GM12878 (cell line): ENCODE results near the gene SEC62. TPM values are rescaled to one million over a fixed set of nuclear protein-coding genes. Genes with fewer than 3 reads are reported as not detected.

Experiments
- ATAC-seq: fragments of 200-7000 bp; cut with Tn5 transposase; 3 replicates; pipeline ENCODE4 v1.9.1; 2020; ENCODE audit warnings: mild to moderate bottlenecking, moderate library complexity
- BruUV-seq: library from RNA; stranded (reverse); fragments of 400-500 nt; replicated peaks from 2 replicates; lab custom pipeline; 2021; lab: Mats Ljungman, UMichigan
- CTCF ChIA-PET: fragments of 300-600 bp; sonication (Branson Sonifier 250); formaldehyde crosslinking; extraction: SDS; loops from one replicate; lab custom pipeline; 2021; ENCODE audit warnings: inconsistent platforms; lab: Yijun Ruan, JAX
- POLR2A ChIA-PET: fragments of 350-600 bp; formaldehyde crosslinking; extraction: SDS; loops from one replicate; lab custom pipeline; 2021; ENCODE audit warnings: inconsistent platforms; lab: Charles Lee
- RAD21 ChIA-PET: fragments of 300-600 bp; sonication (Branson Sonifier 250); formaldehyde crosslinking; loops from one replicate; lab custom pipeline; 2023; ENCODE audit warnings: antibody characterized with exemption; ENCODE audit not compliant: unreplicated experiment; lab: Charles Lee
- SMC1A ChIA-PET: fragments of 300-600 bp; sonication (Branson Sonifier 250); formaldehyde crosslinking; loops from one replicate; lab custom pipeline; 2023; ENCODE audit not compliant: unreplicated experiment, uncharacterized antibody; lab: Charles Lee
- DNase-seq: peaks from one replicate; pipeline ENCODE4 v3.0.0-alpha.2; 2011; ENCODE audit warnings: low read depth, low spot score
- FAIRE-seq: peaks from 3 replicates; lab custom pipeline; 2011; peaks lifted over from hg19 to GRCh38; lab: Jason Lieb, UNC
- H2AFZ ChIP-seq: 2 replicates; pipeline ENCODE4 v1.6.0; 2011; ENCODE audit warnings: low read depth, low read length, control low read depth; ENCODE audit not compliant: control insufficient read depth
- H3K27ac ChIP-seq: 2 replicates; pipeline ENCODE4 v1.5.1; 2011; ENCODE audit warnings: control low read depth; ENCODE audit not compliant: control insufficient read depth, insufficient read depth
- H3K27me3 ChIP-seq, 2 experiments: replicated peaks in 1 of 2; 2 replicates each; pipeline versions ENCODE4 v1.6.0 to v1.6.1; 2011; ENCODE audit warnings: low read length in 1 of 2; ENCODE audit not compliant: control insufficient read depth in 2 of 2, insufficient read depth in 2 of 2
- H3K36me3 ChIP-seq, 2 experiments: 2 replicates each; pipeline ENCODE4 v1.5.1; 2011; ENCODE audit warnings: low read length in 1 of 2; ENCODE audit not compliant: control insufficient read depth in 2 of 2, insufficient read depth in 2 of 2
- H3K4me1 ChIP-seq: 2 replicates; pipeline ENCODE4 v1.6.1; 2011; ENCODE audit warnings: mild to moderate bottlenecking, low read length, moderate library complexity, mixed read lengths; ENCODE audit not compliant: control insufficient read depth, insufficient read depth
- H3K4me2 ChIP-seq: 2 replicates; pipeline ENCODE4 v1.6.0; 2011; ENCODE audit warnings: control low read depth; ENCODE audit not compliant: control insufficient read depth, insufficient read depth
- H3K4me3 ChIP-seq: fragments of 200-600 bp; sonication (generic); 2 replicates; pipeline ENCODE4 v1.5.1; 2016
- H3K79me2 ChIP-seq: 2 replicates; pipeline ENCODE4 v1.6.0; 2011; ENCODE audit warnings: low read length; ENCODE audit not compliant: control insufficient read depth, insufficient read depth
- H3K9ac ChIP-seq: 2 replicates; pipeline ENCODE4 v1.8.0; 2011; ENCODE audit warnings: low read length, control low read depth, mixed read lengths; ENCODE audit not compliant: control insufficient read depth, insufficient read depth
- H3K9me3 ChIP-seq: replicated peaks from 3 replicates; pipeline ENCODE4 v1.5.1; 2011; ENCODE audit warnings: mild to moderate bottlenecking, low read length; ENCODE audit not compliant: control insufficient read depth, insufficient read depth
- H4K20me1 ChIP-seq: 2 replicates; pipeline ENCODE4 v1.6.0; 2011; ENCODE audit not compliant: control insufficient read depth, insufficient read depth
- ATF7 ChIP-seq: fragments of 450-650 bp; IDR thresholded peaks from 2 replicates; pipeline ENCODE4 v1.6.1; 2016; ENCODE audit warnings: low read depth, mild to moderate bottlenecking
- BACH1 ChIP-seq: fragments of 450-650 bp; IDR thresholded peaks from 2 replicates; pipeline ENCODE4 v1.6.1; 2017; ENCODE audit warnings: mild to moderate bottlenecking, borderline replicate concordance
- CREM ChIP-seq: IDR thresholded peaks from 2 replicates; pipeline ENCODE4 v1.6.1; 2014; ENCODE audit warnings: antibody characterized with exemption, low read depth
- EP300 ChIP-seq, 2 experiments: fragments of 150-350 bp in 1 of 2; IDR thresholded peaks; 2 replicates each; pipeline ENCODE4 v1.6.1; 2011 to 2012; ENCODE audit warnings: low read depth in 2 of 2, low read length in 2 of 2, borderline replicate concordance in 1 of 2, improper control_type of control experiment in 1 of 2, inconsistent platforms in 1 of 2; ENCODE audit not compliant: control insufficient read depth in 1 of 2
- FOXM1 ChIP-seq: IDR thresholded peaks from 2 replicates; pipeline ENCODE4 v1.6.1; 2012; ENCODE audit warnings: low read depth, mild to moderate bottlenecking, inconsistent platforms, low read length, moderate library complexity
- MYC ChIP-seq: IDR thresholded peaks from 2 replicates; pipeline ENCODE4 v1.6.1; 2011; ENCODE audit warnings: mild to moderate bottlenecking, low read length, moderate library complexity, inconsistent platforms; ENCODE audit not compliant: insufficient read depth, insufficient replicate concordance, insufficient read length, severe bottlenecking
- NBN ChIP-seq: fragments of 450-650 bp; IDR thresholded peaks from 2 replicates; pipeline ENCODE4 v1.6.1; 2016
- NFXL1 ChIP-seq: fragments of 450-650 bp; IDR thresholded peaks from 2 replicates; pipeline ENCODE4 v1.6.1; 2017; ENCODE audit warnings: antibody characterized with exemption, mild to moderate bottlenecking, borderline replicate concordance
- PML ChIP-seq: IDR thresholded peaks from 2 replicates; pipeline ENCODE4 v1.6.1; 2012; ENCODE audit warnings: low read length, inconsistent platforms
- RAD51 ChIP-seq: fragments of 450-650 bp; IDR thresholded peaks from 2 replicates; pipeline ENCODE4 v1.6.1; 2016; ENCODE audit warnings: moderate library complexity, mild to moderate bottlenecking, inconsistent platforms
- RFX5 ChIP-seq: IDR thresholded peaks from 2 replicates; pipeline ENCODE4 v1.6.1; 2011; ENCODE audit warnings: low read depth, low read length, improper control_type of control experiment
- SMAD1 ChIP-seq: fragments of 450-650 bp; IDR thresholded peaks from 2 replicates; pipeline ENCODE4 v1.6.1; 2018; ENCODE audit warnings: mild to moderate bottlenecking, low read depth; ENCODE audit not compliant: partially characterized antibody
- SMC3 ChIP-seq: IDR thresholded peaks from 2 replicates; pipeline ENCODE4 v1.6.1; 2011; ENCODE audit warnings: low read length, improper control_type of control experiment, borderline replicate concordance
- SPI1 ChIP-seq: IDR thresholded peaks from 2 replicates; pipeline ENCODE4 v1.6.1; 2011; ENCODE audit warnings: low read depth, mild to moderate bottlenecking, low read length, moderate library complexity, borderline replicate concordance; ENCODE audit not compliant: insufficient read depth
- ZNF217 ChIP-seq: fragments of 450-650 bp; IDR thresholded peaks from 2 replicates; pipeline ENCODE4 v1.6.1; 2017; ENCODE audit warnings: antibody characterized with exemption, mild to moderate bottlenecking
- ZNF384 ChIP-seq: IDR thresholded peaks from 2 replicates; pipeline ENCODE4 v1.6.1; 2012; ENCODE audit warnings: low read depth, mild to moderate bottlenecking, low read length, improper control_type of control experiment, borderline replicate concordance
- ZSCAN29 ChIP-seq: fragments of 450-650 bp; IDR thresholded peaks from 2 replicates; pipeline ENCODE4 v1.6.1; 2017; ENCODE audit warnings: mild to moderate bottlenecking, moderate library complexity
- WGBS: methylation state at CpG from one replicate; pipeline ENCODE4 v1.1.6; 2016; ENCODE audit warnings: low lambda C conversion rate; ENCODE audit not compliant: insufficient replicate concordance, insufficient coverage; ENCODE audit errors: missing lambda C conversion rate; 5-methylcytosine and 5-hydroxymethylcytosine counted together
- in situ Hi-C: fragments of 300-500 bp; cut with MboI; formaldehyde crosslinking; loops from 9 replicates; pipeline ENCODE4 v1.14.3; 2018; ENCODE audit warnings: mixed read lengths
- intact Hi-C: fragments of 100-400 bp; cut with micrococcal nuclease; formaldehyde crosslinking; loops from one replicate; pipeline ENCODE4 v1.14.2; 2022; ENCODE audit not compliant: unreplicated experiment
- polyA plus RNA-seq, 11 experiments: library from polyadenylated mRNA; depleted of rRNA in 4 of 11; unstranded in 6 of 11; stranded (reverse) in 5 of 11; fragments of >200 nt; fragmentation: Nextera tagmentation in 4 of 11; fragmentation: Illumina TruSeq in 1 of 11; extraction: Ambion mirVana in 4 of 11; extraction: Trizol in 1 of 11; gene quantifications; 1 replicate in 1 of 11; 2 replicates in 10 of 11; pipeline versions ENCODE4 v1.2.1 to v1.2.3, GENCODE V29; 2011 to 2016; ENCODE audit warnings: inconsistent platforms in 2 of 11, missing spikeins in 2 of 11, low read depth in 1 of 11
- total RNA-seq, 4 experiments: library from RNA; depleted of rRNA in 3 of 4; stranded (reverse); fragments of >200 nt in 3 of 4; fragmentation: Illumina TruSeq in 1 of 4; extraction: Trizol in 1 of 4; gene quantifications; 2 replicates each; pipeline versions ENCODE4 v1.2.1 to v1.2.3, GENCODE V29; 2013 to 2021
- TF ChIP-seq, protein P1 (sequence below): fragments of 450-650 bp; IDR thresholded peaks from 2 replicates; pipeline ENCODE4 v1.6.1; 2016; ENCODE audit warnings: mild to moderate bottlenecking
- TF ChIP-seq, protein P2 (sequence below): fragments of 150-350 bp; IDR thresholded peaks from 2 replicates; pipeline ENCODE4 v1.6.1; 2014; ENCODE audit warnings: mild to moderate bottlenecking, low read depth, low read length
- TF ChIP-seq, protein P3 (sequence below): fragments of 450-650 bp; IDR thresholded peaks from 2 replicates; pipeline ENCODE4 v1.6.1; 2017; ENCODE audit warnings: mild to moderate bottlenecking

The SEC62 gene
- total and polyA plus RNA-seq, 10 of the 15 experiments (the other 5 are each of a cell fraction or from before 2014, with no cell fraction given), result 25.6 to 270 (median 94.8) TPM

DNA sequence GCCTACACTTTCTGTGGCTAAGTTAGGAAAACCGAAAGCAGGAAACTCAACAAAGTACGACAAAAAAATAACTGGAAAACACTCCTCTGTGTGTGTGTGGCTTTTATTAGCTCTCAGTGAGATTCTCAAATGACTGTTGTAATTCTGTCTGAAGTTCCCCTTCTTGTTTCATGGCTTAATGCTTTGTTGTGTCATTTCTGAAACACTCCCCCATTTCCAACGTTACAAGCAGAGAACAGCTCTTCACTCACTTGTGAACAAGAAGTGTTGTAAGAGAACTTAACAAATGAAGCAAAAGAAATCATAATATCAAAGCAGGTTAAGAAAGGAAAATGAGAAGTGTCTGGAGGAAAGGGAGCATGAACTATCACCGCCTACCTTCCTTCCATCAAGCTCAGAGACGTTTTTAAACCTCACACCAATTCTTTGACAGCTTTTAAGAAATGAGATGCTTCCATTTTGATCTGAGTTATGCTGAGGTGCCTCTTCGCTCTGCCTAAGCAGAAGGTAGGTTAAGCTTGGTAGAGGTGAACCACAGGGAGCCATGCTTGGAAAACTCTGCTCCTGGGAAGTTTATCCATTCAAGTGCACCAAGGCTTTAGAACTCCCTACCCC is 12.4 kb upstream of the SEC62 start:
- H3K9me3 ChIP-seq, result peaks cover 2% of the 10 kb centered on the region
- FAIRE-seq (peak; percentile 73), DNase-seq (peak; percentile 38), ATAC-seq (peak; percentile 92)
- H3K4me3 ChIP-seq, result peak overlapping the region; percentile 37
- BruUV-seq, result TSS peak; percentile 91
- CTCF ChIA-PET, result interaction anchor here (0.8 to 2.4 kb wide), 9 partner anchors 9 to 92 kb away, joined by 3 to 22 read pairs (median 4); partner anchors contain the start of genes LRRC31 and SEC62
- no peaks in the 10 kb centered on the region for H3K27me3 ChIP-seq
- WGBS, result under 1% methylated on average over 6 of the region's 6 CpGs
- intact Hi-C loops, result no loop called here
- H3K9ac ChIP-seq, result peak overlapping the region; percentile 74
- H3K36me3 ChIP-seq, result no peaks in the 10 kb centered on the region
- POLR2A ChIA-PET, result interaction anchor here (0.6 to 3.6 kb wide), 4 partner anchors 11 to 22 kb away, joined by 4 to 37 read pairs (median 4); partner anchors contain the start of gene SEC62
- H4K20me1 ChIP-seq, result no peaks in the 10 kb centered on the region
- H3K4me2 ChIP-seq, result peak overlapping the region; percentile 96
- H3K27ac ChIP-seq, result peak overlapping the region; percentile 95
- peak overlapping the region; percentile 58 for H2AFZ ChIP-seq
- RAD21 ChIA-PET, result interaction anchor here (0.8 to 2.2 kb wide), 12 partner anchors 9 to 220 kb away, joined by 3 to 28 read pairs (median 6); partner anchors contain the start of gene SEC62
- no peaks in the 10 kb centered on the region for H3K79me2 ChIP-seq
- SMC1A ChIA-PET, result interaction anchor here (0.6 to 5.0 kb wide), 16 partner anchors 9 to 460 kb away, joined by 3 to 72 read pairs (median 4); partner anchors contain the start of gene SEC62
- in situ Hi-C loops, result no loop called here
- H3K4me1 ChIP-seq, result peaks cover 28% of the 10 kb centered on the region
- TF ChIP-seq SPI1, result no peak
- TF ChIP-seq BACH1, result no peak
- no peak for TF ChIP-seq ZSCAN29
- TF ChIP-seq CREM, result peak; percentile 51; the same call in 1 of the 2 replicates
- TF ChIP-seq, protein P1, sequence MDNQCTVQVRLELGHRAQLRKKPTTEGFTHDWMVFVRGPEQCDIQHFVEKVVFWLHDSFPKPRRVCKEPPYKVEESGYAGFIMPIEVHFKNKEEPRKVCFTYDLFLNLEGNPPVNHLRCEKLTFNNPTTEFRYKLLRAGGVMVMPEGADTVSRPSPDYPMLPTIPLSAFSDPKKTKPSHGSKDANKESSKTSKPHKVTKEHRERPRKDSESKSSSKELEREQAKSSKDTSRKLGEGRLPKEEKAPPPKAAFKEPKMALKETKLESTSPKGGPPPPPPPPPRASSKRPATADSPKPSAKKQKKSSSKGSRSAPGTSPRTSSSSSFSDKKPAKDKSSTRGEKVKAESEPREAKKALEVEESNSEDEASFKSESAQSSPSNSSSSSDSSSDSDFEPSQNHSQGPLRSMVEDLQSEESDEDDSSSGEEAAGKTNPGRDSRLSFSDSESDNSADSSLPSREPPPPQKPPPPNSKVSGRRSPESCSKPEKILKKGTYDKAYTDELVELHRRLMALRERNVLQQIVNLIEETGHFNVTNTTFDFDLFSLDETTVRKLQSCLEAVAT, result no peak
- TF ChIP-seq NBN, result no peak
- TF ChIP-seq ATF7, result 0 out of 2 replicates have a peak, but pooled peaks have one; percentile 32
- no peak for TF ChIP-seq SMC3
- TF ChIP-seq, protein P2, sequence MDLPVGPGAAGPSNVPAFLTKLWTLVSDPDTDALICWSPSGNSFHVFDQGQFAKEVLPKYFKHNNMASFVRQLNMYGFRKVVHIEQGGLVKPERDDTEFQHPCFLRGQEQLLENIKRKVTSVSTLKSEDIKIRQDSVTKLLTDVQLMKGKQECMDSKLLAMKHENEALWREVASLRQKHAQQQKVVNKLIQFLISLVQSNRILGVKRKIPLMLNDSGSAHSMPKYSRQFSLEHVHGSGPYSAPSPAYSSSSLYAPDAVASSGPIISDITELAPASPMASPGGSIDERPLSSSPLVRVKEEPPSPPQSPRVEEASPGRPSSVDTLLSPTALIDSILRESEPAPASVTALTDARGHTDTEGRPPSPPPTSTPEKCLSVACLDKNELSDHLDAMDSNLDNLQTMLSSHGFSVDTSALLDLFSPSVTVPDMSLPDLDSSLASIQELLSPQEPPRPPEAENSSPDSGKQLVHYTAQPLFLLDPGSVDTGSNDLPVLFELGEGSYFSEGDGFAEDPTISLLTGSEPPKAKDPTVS, result no peak
- TF ChIP-seq, protein P3, sequence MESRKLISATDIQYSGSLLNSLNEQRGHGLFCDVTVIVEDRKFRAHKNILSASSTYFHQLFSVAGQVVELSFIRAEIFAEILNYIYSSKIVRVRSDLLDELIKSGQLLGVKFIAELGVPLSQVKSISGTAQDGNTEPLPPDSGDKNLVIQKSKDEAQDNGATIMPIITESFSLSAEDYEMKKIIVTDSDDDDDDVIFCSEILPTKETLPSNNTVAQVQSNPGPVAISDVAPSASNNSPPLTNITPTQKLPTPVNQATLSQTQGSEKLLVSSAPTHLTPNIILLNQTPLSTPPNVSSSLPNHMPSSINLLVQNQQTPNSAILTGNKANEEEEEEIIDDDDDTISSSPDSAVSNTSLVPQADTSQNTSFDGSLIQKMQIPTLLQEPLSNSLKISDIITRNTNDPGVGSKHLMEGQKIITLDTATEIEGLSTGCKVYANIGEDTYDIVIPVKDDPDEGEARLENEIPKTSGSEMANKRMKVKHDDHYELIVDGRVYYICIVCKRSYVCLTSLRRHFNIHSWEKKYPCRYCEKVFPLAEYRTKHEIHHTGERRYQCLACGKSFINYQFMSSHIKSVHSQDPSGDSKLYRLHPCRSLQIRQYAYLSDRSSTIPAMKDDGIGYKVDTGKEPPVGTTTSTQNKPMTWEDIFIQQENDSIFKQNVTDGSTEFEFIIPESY, result no peak
- TF ChIP-seq NFXL1, result no peak
- TF ChIP-seq MYC, result no peak
- TF ChIP-seq RFX5, result no peak
- TF ChIP-seq RAD51, result no peak
- peak; percentile 14 to 49; a peak in 1 of 4 replicates for TF ChIP-seq EP300 (IDR thresholded peaks at IDR 0.05; ENCODE audit: borderline replicate concordance in 1 of 2, control insufficient read depth in 1 of 2, low read depth in 2 of 2, low read length in 2 of 2)
- no peak for TF ChIP-seq ZNF217
- no peak for TF ChIP-seq ZNF384
- TF ChIP-seq PML, result peak; percentile 49; the same call in 1 of the 2 replicates
- peak; percentile 63; the same call in 1 of the 2 replicates for TF ChIP-seq FOXM1
- no peak for TF ChIP-seq SMAD1
